Lung (tissue), 12 donors: ENCODE data around the gene COL4A2. TPM values are rescaled to one million over a fixed set of nuclear protein-coding genes. Genes with fewer than 3 reads are reported as not detected.

ENCODE experiments used
- ATAC-seq: fragments of 200-7000 bp; cut with Tn5 transposase; one replicate; pipeline ENCODE4 v1.9.1; 2020; ENCODE audit warnings: moderate number of reproducible peaks; ENCODE audit not compliant: insufficient read depth, low FRiP score
- DNase-seq, 3 donors: peaks; one replicate each; pipeline ENCODE4 v3.0.0-alpha.2; 2013 to 2017
- H3K27ac ChIP-seq, 2 donors: one replicate each; pipeline ENCODE4 v1.5.1; 2013; ENCODE audit warnings: mild to moderate bottlenecking in 2 of 2, moderate library complexity in 2 of 2, control low read depth in 1 of 2, inconsistent platforms in 1 of 2, low read depth in 1 of 2, low read length in 1 of 2
- H3K27me3 ChIP-seq, 3 donors: one replicate each; pipeline ENCODE4 v1.5.1; 2013; ENCODE audit warnings: low read length in 2 of 3; ENCODE audit not compliant: control insufficient read depth in 3 of 3, insufficient read depth in 3 of 3
- H3K36me3 ChIP-seq, 4 donors: one replicate each; pipeline ENCODE4 v1.5.1; 2013; ENCODE audit warnings: low read length in 4 of 4, mild to moderate bottlenecking in 1 of 4, moderate library complexity in 1 of 4; ENCODE audit not compliant: control insufficient read depth in 4 of 4, insufficient read depth in 4 of 4
- H3K4me1 ChIP-seq, 5 donors: one replicate each; pipeline ENCODE4 v1.5.1; 2013; ENCODE audit warnings: low read length in 5 of 5, mild to moderate bottlenecking in 2 of 5, moderate library complexity in 1 of 5; ENCODE audit not compliant: control insufficient read depth in 5 of 5, insufficient read depth in 5 of 5
- H3K4me3 ChIP-seq: one replicate; pipeline ENCODE4 v1.5.1; 2013; ENCODE audit warnings: mild to moderate bottlenecking, control low read depth, moderate library complexity
- H3K9ac ChIP-seq, 2 donors: one replicate each; pipeline ENCODE4 v1.5.1; 2013; ENCODE audit warnings: low read length in 2 of 2, control low read depth in 1 of 2; ENCODE audit not compliant: insufficient read depth in 1 of 2
- H3K9me3 ChIP-seq, 4 donors: one replicate each; pipeline ENCODE4 v1.5.1; 2013; ENCODE audit warnings: low read length in 3 of 4, mild to moderate bottlenecking in 1 of 4, moderate library complexity in 1 of 4; ENCODE audit not compliant: control insufficient read depth in 4 of 4, insufficient read depth in 3 of 4
- CTCF ChIP-seq: IDR thresholded peaks from 2 replicates; pipeline ENCODE4 v1.5.1; 2012; ENCODE audit warnings: mild to moderate bottlenecking; ENCODE audit errors: control extremely low read depth, extremely low read depth
- WGBS, 2 donors: extraction: QIAGEN DNeasy Blood & Tissue Kit; methylation state at CpG; one replicate each; pipeline ENCODE4 v1.1.7; 2013; 5-methylcytosine and 5-hydroxymethylcytosine counted together
- polyA plus RNA-seq, 2 donors: library from polyadenylated mRNA; stranded (reverse); fragments of 200-250 nt; gene quantifications; one replicate each; pipeline ENCODE4 v1.2.1, GENCODE V29; 2013
- total RNA-seq, 2 donors: library from RNA; depleted of rRNA in 1 of 2; stranded (reverse); fragments of >200 nt in 1 of 2; gene quantifications; one replicate each; pipeline ENCODE4 v1.2.1, GENCODE V29; 2014 to 2021
- donor health status: control.
- donor health status: control.
- donor health status: Bipolar disorder and iron deficiency.
- donor health status: healthy.
- donor health status: DM: yes; HTN: yes; CAD: no.

COL4A2 gene
- total and polyA plus RNA-seq, 4 donors, result 169 to 627 (median 339) TPM

- 62 to 66% methylated on average over 6 of the region's 6 CpGs for WGBS, 2 donors
- ATAC-seq (no peak), DNase-seq (no peak)
- Histone ChIP-seq H3K9me3 (no peaks in the 10 kb centered on the region), H3K4me3 (no peak overlapping the region), H3K9ac (no peak overlapping the region), H3K27me3 (no peaks in the 10 kb centered on the region), H3K36me3 (no peaks in the 10 kb centered on the region), H3K4me1 (peaks cover 12 to 66% (median 46%) of the 10 kb centered on the region in 5 donors), H3K27ac (no peak overlapping the region)
- no peak for TF ChIP-seq CTCF
Observed at GRCh38 chr13:110297011-110297410, 10.1 kb upstream of the COL4A2 start.

GRCh38 chr13:110297766-110298504 is 9.1 kb upstream of the COL4A2 start:
- no peaks in the 10 kb centered on the region for H3K36me3 ChIP-seq
- peak overlapping the region in 1 of 2 donors; percentile 40 for H3K27ac ChIP-seq
- H3K9me3 ChIP-seq, result no peaks in the 10 kb centered on the region
- H3K9ac ChIP-seq, result peak overlapping the region in 1 of 2 donors; percentile 56
- WGBS, 2 donors, result 50 to 53% methylated on average over 12 of the region's 12 CpGs
- H3K27me3 ChIP-seq, result no peaks in the 10 kb centered on the region
- no peak for ATAC-seq
- H3K4me3 ChIP-seq, result no peak overlapping the region
- DNase-seq, result peak in 2 of 3 donors; percentile 67
- peaks cover 12 to 67% (median 40%) of the 10 kb centered on the region in 5 donors for H3K4me1 ChIP-seq
- no peak for TF ChIP-seq CTCF

GRCh38 chr13:110298505-110299282 is 8.4 kb upstream of the COL4A2 start:
- DNase-seq, result peak; percentile 64 to 74 (median 73)
- Histone ChIP-seq H3K36me3 (peaks cover 0 to 3% (median 0%) of the 10 kb centered on the region in 4 donors), H3K9me3 (no peaks in the 10 kb centered on the region), H3K4me1 (peaks cover 13 to 60% (median 41%) of the 10 kb centered on the region in 5 donors), H3K27ac (peak overlapping the region in 1 of 2 donors; percentile 40), H3K4me3 (no peak overlapping the region), H3K9ac (peak overlapping the region in 1 of 2 donors; percentile 56), H3K27me3 (no peaks in the 10 kb centered on the region)
- no peak for TF ChIP-seq CTCF
- 22 to 31% methylated on average over 33 of the region's 33 CpGs for WGBS, 2 donors
- no peak for ATAC-seq
